K562 (cell line): ENCODE measurements around the gene FAF2. TPM values are rescaled to one million over a fixed set of nuclear protein-coding genes. Genes with fewer than 3 reads are reported as not detected.

Source experiments
- ATAC-seq: fragments of 200-7000 bp; cut with Tn5 transposase; 3 replicates; pipeline ENCODE4 v1.9.1; 2020; ENCODE audit warnings: moderate library complexity
- BruUV-seq: library from RNA; stranded (reverse); fragments of 400-500 nt; replicated peaks from 2 replicates; lab custom pipeline; 2021; lab: Mats Ljungman, UMichigan
- CTCF ChIA-PET: fragments of 300-600 bp; formaldehyde crosslinking; extraction: SDS; loops from one replicate; lab custom pipeline; 2021; ENCODE audit warnings: low intra/inter-chr PET ratio; lab: Yijun Ruan, JAX
- POLR2A ChIA-PET: fragments of 300-600, 350-650 bp; sonication (Branson Sonifier 250); formaldehyde crosslinking; extraction: SDS; loops from one replicate; lab custom pipeline; 2021; ENCODE audit warnings: antibody characterized with exemption, inconsistent platforms; lab: Yijun Ruan, JAX
- DNase-seq, 4 experiments: peaks; one replicate each; pipeline versions ENCODE4 v3.0.0 to v3.0.0-alpha.2; 2011 to 2018; ENCODE audit warnings: low spot score in 3 of 4, mixed read lengths in 3 of 4; ENCODE audit errors: extremely low read depth in 1 of 4
- FAIRE-seq: peaks from 2 replicates; lab custom pipeline; 2011; peaks lifted over from hg19 to GRCh38; lab: Jason Lieb, UNC
- H2AFZ ChIP-seq: 2 replicates; pipeline ENCODE4 v1.6.0; 2011; ENCODE audit warnings: low read depth, low read length, control low read depth, inconsistent platforms
- H3K27ac ChIP-seq: fragments of 200-600 bp; 3 replicates; pipeline ENCODE4 v1.8.0; 2011; ENCODE audit warnings: low read depth, mild to moderate bottlenecking, control low read depth, inconsistent platforms, low read length, moderate library complexity, mixed read lengths; ENCODE audit errors: extremely low read depth
- H3K27me3 ChIP-seq, 2 experiments: fragments of 300-600 bp in 1 of 2; 2 replicates in 1 of 2; 3 replicates in 1 of 2; pipeline versions ENCODE4 v1.6.0 to v1.8.0; 2011; ENCODE audit warnings: inconsistent platforms in 2 of 2, low read length in 2 of 2, mild to moderate bottlenecking in 1 of 2, mixed read lengths in 1 of 2, moderate library complexity in 1 of 2; ENCODE audit not compliant: control insufficient read depth in 2 of 2, insufficient read depth in 2 of 2
- H3K36me3 ChIP-seq: fragments of 300-600 bp; 3 replicates; pipeline ENCODE4 v1.8.0; 2011; ENCODE audit warnings: mild to moderate bottlenecking, low read length, inconsistent platforms; ENCODE audit not compliant: control insufficient read depth, insufficient read depth
- H3K4me1 ChIP-seq, 2 experiments: fragments of 200-600 bp in 1 of 2; replicated peaks in 1 of 2; 2 replicates in 1 of 2; 3 replicates in 1 of 2; pipeline versions ENCODE4 v1.5.1 to v1.8.0; 2011; ENCODE audit warnings: inconsistent platforms in 2 of 2, low read length in 2 of 2, mild to moderate bottlenecking in 1 of 2, mixed read lengths in 1 of 2, moderate library complexity in 1 of 2; ENCODE audit not compliant: control insufficient read depth in 2 of 2, insufficient read depth in 2 of 2
- H3K4me2 ChIP-seq: 2 replicates; pipeline ENCODE4 v1.6.1; 2011; ENCODE audit warnings: low read length, control low read depth, inconsistent platforms, mixed read lengths; ENCODE audit not compliant: insufficient read depth
- H3K4me3 ChIP-seq: fragments of 200-600 bp; sonication (generic), shearing (Covaris generic); 2 replicates; pipeline ENCODE4 v1.5.1; 2016; ENCODE audit warnings: control low read depth, inconsistent platforms
- H3K79me2 ChIP-seq: fragments of 200-600 bp; 3 replicates; pipeline ENCODE4 v1.8.0; 2011; ENCODE audit warnings: low read length, inconsistent platforms; ENCODE audit not compliant: control insufficient read depth, insufficient read depth
- H3K9ac ChIP-seq, 2 experiments: 2 replicates each; pipeline versions ENCODE4 v1.6.0 to v1.6.1; 2011; ENCODE audit warnings: low read depth in 2 of 2, low read length in 2 of 2, control low read depth in 1 of 2, inconsistent platforms in 1 of 2, mild to moderate bottlenecking in 1 of 2, mixed read lengths in 1 of 2; ENCODE audit not compliant: insufficient read depth in 1 of 2
- H3K9me1 ChIP-seq: one replicate; pipeline ENCODE4 v1.6.0; 2011; ENCODE audit warnings: inconsistent platforms, mild to moderate bottlenecking, low read length, moderate library complexity; ENCODE audit not compliant: control insufficient read depth, insufficient read depth
- H3K9me3 ChIP-seq: replicated peaks from 2 replicates; pipeline ENCODE4 v1.5.1; 2011; ENCODE audit warnings: low read depth, low read length, inconsistent platforms; ENCODE audit not compliant: control insufficient read depth, insufficient read depth
- H4K20me1 ChIP-seq: replicated peaks from 2 replicates; pipeline ENCODE4 v1.6.1; 2011; ENCODE audit warnings: low read length, inconsistent platforms, mixed read lengths; ENCODE audit not compliant: control insufficient read depth, insufficient read depth
- EHMT2 ChIP-seq: fragments of 450-650 bp; IDR thresholded peaks from 2 replicates; pipeline ENCODE4 v1.6.1; 2018; ENCODE audit warnings: antibody characterized with exemption
- FOS ChIP-seq: IDR thresholded peaks from 3 replicates; pipeline ENCODE4 v1.6.1; 2011; ENCODE audit not compliant: insufficient read length; ENCODE audit errors: extremely low read depth
- HNRNPUL1 ChIP-seq: fragments of 200-400 bp; formaldehyde crosslinking; IDR thresholded peaks from 2 replicates; pipeline ENCODE4 v1.6.1; 2017; ENCODE audit warnings: low read length
- SRSF1 ChIP-seq: fragments of 200-400 bp; formaldehyde crosslinking; IDR thresholded peaks from 2 replicates; pipeline ENCODE4 v1.6.1; 2017; ENCODE audit warnings: mild to moderate bottlenecking, low read depth, low read length, moderate library complexity
- SUPT5H ChIP-seq: fragments of 450-650 bp; IDR thresholded peaks from 2 replicates; pipeline ENCODE4 v1.6.1; 2016
- ZNF57 ChIP-seq: fragments of 450-650 bp; formaldehyde crosslinking; IDR thresholded peaks from 2 replicates; pipeline ENCODE4 v1.4.0; 2020; ENCODE audit warnings: mild to moderate bottlenecking, moderate library complexity
- WGBS: fragments of 100-300 bp; shearing (Covaris generic); methylation state at CpG from one replicate; pipeline ENCODE4 v1.1.6; 2016; ENCODE audit warnings: low coverage, mixed read lengths; ENCODE audit not compliant: insufficient coverage; ENCODE audit errors: missing lambda C conversion rate; 5-methylcytosine and 5-hydroxymethylcytosine counted together
- in situ Hi-C: fragments of 300-500 bp; cut with MboI; formaldehyde crosslinking; loops from 4 replicates; pipeline ENCODE4 v1.15.0; 2018; ENCODE audit warnings: inconsistent platforms, mixed read lengths
- intact Hi-C: fragments of 100-400 bp; cut with micrococcal nuclease; formaldehyde crosslinking; loops from 2 replicates; pipeline ENCODE4 v1.14.2; 2022
- polyA plus RNA-seq, 8 experiments: library from polyadenylated mRNA; depleted of rRNA in 4 of 8; stranded (reverse) in 5 of 8; unstranded in 3 of 8; fragments of >200 nt; fragmentation: Nextera tagmentation in 2 of 8; fragmentation: Illumina TruSeq in 1 of 8; extraction: Ambion mirVana in 2 of 8; extraction: Trizol in 1 of 8; gene quantifications; 2 replicates each; pipeline versions ENCODE4 v1.2.1 to v1.2.3, GENCODE V29; 2011 to 2014; ENCODE audit warnings: inconsistent platforms in 1 of 8, missing spikeins in 1 of 8
- total RNA-seq, 7 experiments: library from RNA; depleted of rRNA in 6 of 7; stranded (reverse); fragments of >200 nt in 6 of 7; fragmentation: Illumina TruSeq in 2 of 7; extraction: Trizol in 2 of 7; gene quantifications; 2 replicates each; pipeline versions ENCODE4 v1.2.1 to v1.2.3, GENCODE V29; 2011 to 2021; ENCODE audit warnings: low replicate concordance in 1 of 7
- TF ChIP-seq, protein P1 (sequence below): fragments of 450-650 bp; IDR thresholded peaks from 2 replicates; pipeline ENCODE4 v1.6.1; 2016
- TF ChIP-seq, protein P2 (sequence below): fragments of 450-650 bp; IDR thresholded peaks from 2 replicates; pipeline ENCODE4 v1.6.1; 2018; ENCODE audit not compliant: partially characterized antibody
- TF ChIP-seq, protein P3 (sequence below): fragments of 250-450 bp; sonication (Bioruptor Pico); IDR thresholded peaks from 2 replicates; pipeline ENCODE4 v1.4.0; 2020; ENCODE audit warnings: mild to moderate bottlenecking, moderate library complexity

The FAF2 gene
- total and polyA plus RNA-seq, 9 of the 15 experiments (the other 6 are each of a cell fraction or from before 2014, with no cell fraction given) = 25.0 to 44.6 (median 36.1) TPM

DNA sequence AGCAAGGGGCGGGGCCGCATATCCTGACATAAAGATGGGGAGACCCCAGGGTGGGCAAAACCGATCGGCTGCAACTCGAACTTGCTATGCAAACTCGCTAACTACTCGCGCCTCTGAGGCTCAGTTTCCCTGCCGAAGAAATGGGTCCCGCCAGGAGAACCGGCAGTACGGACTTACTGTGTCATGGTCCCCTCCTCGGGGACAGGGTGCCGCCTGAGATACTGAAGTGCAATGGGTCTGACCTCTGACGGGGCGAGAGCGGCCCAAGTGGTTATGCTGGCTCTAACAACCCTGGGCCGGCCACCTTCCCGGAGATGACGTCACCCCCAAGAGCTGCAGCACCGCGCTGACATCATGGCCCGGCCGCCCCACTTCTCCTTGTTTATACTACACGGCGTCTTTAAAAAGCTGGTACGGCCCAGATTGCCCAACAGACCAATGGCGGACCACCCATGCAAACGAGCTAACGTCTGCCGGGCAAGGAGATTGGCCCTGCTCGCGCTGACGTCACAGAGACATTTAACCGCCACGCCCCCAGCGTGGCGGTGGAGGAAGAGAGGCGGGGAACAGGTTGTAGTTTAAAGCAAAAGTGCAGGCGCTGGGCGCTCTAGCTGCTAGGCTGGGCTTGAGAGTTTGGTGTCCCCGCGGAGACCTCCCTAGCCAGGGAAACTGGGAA lies 89.5 kb downstream of the FAF2 start:
- Histone ChIP-seq H4K20me1 (peaks cover 25% of the 10 kb centered on the region; the same call in 1 of the 2 replicates), H2AFZ (peak overlapping the region; percentile 98), H3K4me3 (peak overlapping the region; percentile 91), H3K9ac (peak overlapping the region; percentile 95 to 96), H3K9me3 (no peaks in the 10 kb centered on the region), H3K79me2 (peaks cover 48% of the 10 kb centered on the region), H3K4me1 (peaks cover 56 to 68% of the 10 kb centered on the region in 2 experiments), H3K4me2 (peak overlapping the region; percentile 99), H3K27me3 (no peaks in the 10 kb centered on the region), H3K27ac (peak overlapping the region; percentile 98), H3K36me3 (peaks cover 28% of the 10 kb centered on the region; the same call in 2 of the 3 replicates), H3K9me1 (peaks cover 4% of the 10 kb centered on the region)
- DNase-seq (peak; percentile 84 to 99 (median 88)), ATAC-seq (peak; percentile 77), FAIRE-seq (peak; percentile 97)
- BruUV-seq = no TSS peak
- under 1% methylated on average over 41 of the region's 43 CpGs for WGBS
- ChIA-PET POLR2A (interaction anchor here (0.5 to 4.8 kb wide), 21 partner anchors 9 to 489 kb away, joined by 3 to 39 read pairs (median 4); partner anchors contain the start of gene FAF2), CTCF (no interaction called here)
- in situ Hi-C loops (no loop called here), intact Hi-C loops (loop anchor here (2.0 kb wide), 1 partner anchor 89 kb away; the partner anchor contains the start of gene FAF2)
- TF ChIP-seq, protein P1, sequence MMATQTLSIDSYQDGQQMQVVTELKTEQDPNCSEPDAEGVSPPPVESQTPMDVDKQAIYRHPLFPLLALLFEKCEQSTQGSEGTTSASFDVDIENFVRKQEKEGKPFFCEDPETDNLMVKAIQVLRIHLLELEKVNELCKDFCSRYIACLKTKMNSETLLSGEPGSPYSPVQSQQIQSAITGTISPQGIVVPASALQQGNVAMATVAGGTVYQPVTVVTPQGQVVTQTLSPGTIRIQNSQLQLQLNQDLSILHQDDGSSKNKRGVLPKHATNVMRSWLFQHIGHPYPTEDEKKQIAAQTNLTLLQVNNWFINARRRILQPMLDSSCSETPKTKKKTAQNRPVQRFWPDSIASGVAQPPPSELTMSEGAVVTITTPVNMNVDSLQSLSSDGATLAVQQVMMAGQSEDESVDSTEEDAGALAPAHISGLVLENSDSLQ = peak; percentile 54
- TF ChIP-seq, protein P2, sequence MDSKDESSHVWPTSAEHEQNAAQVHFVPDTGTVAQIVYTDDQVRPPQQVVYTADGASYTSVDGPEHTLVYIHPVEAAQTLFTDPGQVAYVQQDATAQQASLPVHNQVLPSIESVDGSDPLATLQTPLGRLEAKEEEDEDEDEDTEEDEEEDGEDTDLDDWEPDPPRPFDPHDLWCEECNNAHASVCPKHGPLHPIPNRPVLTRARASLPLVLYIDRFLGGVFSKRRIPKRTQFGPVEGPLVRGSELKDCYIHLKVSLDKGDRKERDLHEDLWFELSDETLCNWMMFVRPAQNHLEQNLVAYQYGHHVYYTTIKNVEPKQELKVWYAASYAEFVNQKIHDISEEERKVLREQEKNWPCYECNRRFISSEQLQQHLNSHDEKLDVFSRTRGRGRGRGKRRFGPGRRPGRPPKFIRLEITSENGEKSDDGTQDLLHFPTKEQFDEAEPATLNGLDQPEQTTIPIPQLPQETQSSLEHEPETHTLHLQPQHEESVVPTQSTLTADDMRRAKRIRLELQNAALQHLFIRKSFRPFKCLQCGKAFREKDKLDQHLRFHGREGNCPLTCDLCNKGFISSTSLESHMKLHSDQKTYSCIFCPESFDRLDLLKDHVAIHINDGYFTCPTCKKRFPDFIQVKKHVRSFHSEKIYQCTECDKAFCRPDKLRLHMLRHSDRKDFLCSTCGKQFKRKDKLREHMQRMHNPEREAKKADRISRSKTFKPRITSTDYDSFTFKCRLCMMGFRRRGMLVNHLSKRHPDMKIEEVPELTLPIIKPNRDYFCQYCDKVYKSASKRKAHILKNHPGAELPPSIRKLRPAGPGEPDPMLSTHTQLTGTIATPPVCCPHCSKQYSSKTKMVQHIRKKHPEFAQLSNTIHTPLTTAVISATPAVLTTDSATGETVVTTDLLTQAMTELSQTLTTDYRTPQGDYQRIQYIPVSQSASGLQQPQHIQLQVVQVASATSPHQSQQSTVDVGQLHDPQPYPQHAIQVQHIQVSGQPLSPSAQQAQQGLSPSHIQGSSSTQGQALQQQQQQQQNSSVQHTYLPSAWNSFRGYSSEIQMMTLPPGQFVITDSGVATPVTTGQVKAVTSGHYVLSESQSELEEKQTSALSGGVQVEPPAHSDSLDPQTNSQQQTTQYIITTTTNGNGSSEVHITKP = peak; percentile 87
- TF ChIP-seq ZNF57 (peak; percentile 83), SUPT5H (peak; percentile 62; the same call in 1 of the 2 replicates), EHMT2 (no peak), SRSF1 (no peak), HNRNPUL1 (no peak), FOS (peak; percentile 74)
- TF ChIP-seq, protein P3, sequence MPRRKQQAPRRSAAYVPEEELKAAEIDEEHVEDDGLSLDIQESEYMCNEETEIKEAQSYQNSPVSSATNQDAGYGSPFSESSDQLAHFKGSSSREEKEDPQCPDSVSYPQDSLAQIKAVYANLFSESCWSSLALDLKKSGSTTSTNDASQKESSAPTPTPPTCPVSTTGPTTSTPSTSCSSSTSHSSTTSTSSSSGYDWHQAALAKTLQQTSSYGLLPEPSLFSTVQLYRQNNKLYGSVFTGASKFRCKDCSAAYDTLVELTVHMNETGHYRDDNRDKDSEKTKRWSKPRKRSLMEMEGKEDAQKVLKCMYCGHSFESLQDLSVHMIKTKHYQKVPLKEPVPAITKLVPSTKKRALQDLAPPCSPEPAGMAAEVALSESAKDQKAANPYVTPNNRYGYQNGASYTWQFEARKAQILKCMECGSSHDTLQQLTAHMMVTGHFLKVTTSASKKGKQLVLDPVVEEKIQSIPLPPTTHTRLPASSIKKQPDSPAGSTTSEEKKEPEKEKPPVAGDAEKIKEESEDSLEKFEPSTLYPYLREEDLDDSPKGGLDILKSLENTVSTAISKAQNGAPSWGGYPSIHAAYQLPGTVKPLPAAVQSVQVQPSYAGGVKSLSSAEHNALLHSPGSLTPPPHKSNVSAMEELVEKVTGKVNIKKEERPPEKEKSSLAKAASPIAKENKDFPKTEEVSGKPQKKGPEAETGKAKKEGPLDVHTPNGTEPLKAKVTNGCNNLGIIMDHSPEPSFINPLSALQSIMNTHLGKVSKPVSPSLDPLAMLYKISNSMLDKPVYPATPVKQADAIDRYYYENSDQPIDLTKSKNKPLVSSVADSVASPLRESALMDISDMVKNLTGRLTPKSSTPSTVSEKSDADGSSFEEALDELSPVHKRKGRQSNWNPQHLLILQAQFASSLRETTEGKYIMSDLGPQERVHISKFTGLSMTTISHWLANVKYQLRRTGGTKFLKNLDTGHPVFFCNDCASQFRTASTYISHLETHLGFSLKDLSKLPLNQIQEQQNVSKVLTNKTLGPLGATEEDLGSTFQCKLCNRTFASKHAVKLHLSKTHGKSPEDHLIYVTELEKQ (CRISPR knock-in tag) = no peak
